Brain microvascular endothelial cell (primary cell): ENCODE measurements around the gene PVALEF.

Experiments
- DNase-seq: peaks from one replicate; pipeline ENCODE4 v3.0.0-alpha.2; 2020
- H3K27ac ChIP-seq: fragments of 250-450 bp; sonication (Bioruptor Pico); 2 replicates; pipeline ENCODE4 v1.5.1; 2020; ENCODE audit warnings: mild to moderate bottlenecking, moderate library complexity
- H3K27me3 ChIP-seq: fragments of 250-450 bp; sonication (Bioruptor Pico); replicated peaks from 2 replicates; pipeline ENCODE4 v1.5.1; 2020; ENCODE audit warnings: mild to moderate bottlenecking
- H3K36me3 ChIP-seq: fragments of 250-450 bp; sonication (Bioruptor Pico); replicated peaks from 2 replicates; pipeline ENCODE4 v1.5.1; 2020; ENCODE audit warnings: mild to moderate bottlenecking
- H3K4me3 ChIP-seq: 2 replicates; pipeline ENCODE4 v1.5.1; 2011; ENCODE audit warnings: low read depth, mild to moderate bottlenecking, control low read depth, low read length, moderate library complexity
- CTCF ChIP-seq: IDR thresholded peaks from 2 replicates; pipeline ENCODE4 v1.5.1; 2011; ENCODE audit warnings: low read depth, mild to moderate bottlenecking, moderate library complexity, low read length, control low read depth, inconsistent platforms; ENCODE audit errors: missing control alignments
- in situ Hi-C: cut with HindIII; loops from 2 replicates; pipeline ENCODE4 v1.10.0; 2017; ENCODE audit warnings: low sequenced_read_pairs, low pct_ligation_motif_present

Gene PVALEF

GRCh38 chr17:81182596-81182995, 17.3 kb downstream of the PVALEF start:
- no peak overlapping the region for H3K27ac ChIP-seq
- H3K4me3 ChIP-seq, result no peak overlapping the region
- no peaks in the 10 kb centered on the region for H3K36me3 ChIP-seq
- in situ Hi-C loops, result no loop called here
- TF ChIP-seq CTCF, result no peak
- DNase-seq, result no peak
- no peaks in the 10 kb centered on the region for H3K27me3 ChIP-seq

- Histone ChIP-seq H3K4me3 (no peak overlapping the region), H3K36me3 (no peaks in the 10 kb centered on the region), H3K27ac (no peak overlapping the region), H3K27me3 (no peaks in the 10 kb centered on the region)
- no peak for TF ChIP-seq CTCF
- in situ Hi-C loops, result no loop called here
- DNase-seq, result no peak
These were observed 18.0 kb downstream of the PVALEF start for GRCh38 chr17:81183316-81183715.

DNA sequence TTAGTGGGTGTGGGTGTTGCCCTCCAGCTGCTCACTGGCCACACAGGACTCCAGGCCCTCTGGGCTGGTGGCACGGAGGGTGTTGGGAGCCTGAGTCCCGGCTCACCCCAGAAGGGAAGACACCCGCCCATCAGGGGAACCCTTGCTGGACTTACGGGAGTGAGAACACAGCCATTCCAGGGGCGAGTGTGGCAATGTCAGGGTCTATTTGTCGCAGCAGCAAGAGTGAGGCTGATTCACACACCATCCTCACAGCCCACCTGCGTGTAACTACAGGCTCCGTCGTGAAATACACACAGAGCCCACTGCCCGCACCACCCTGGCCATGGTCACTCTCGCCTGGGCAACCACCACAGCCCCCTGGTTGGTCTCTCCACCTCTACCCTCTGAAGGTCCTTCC, 18.5 kb downstream of the PVALEF start:
- TF ChIP-seq CTCF, result no peak
- Histone ChIP-seq H3K27me3 (no peaks in the 10 kb centered on the region), H3K36me3 (no peaks in the 10 kb centered on the region), H3K27ac (no peak overlapping the region), H3K4me3 (no peak overlapping the region)
- no peak for DNase-seq
- in situ Hi-C loops, result no loop called here

GRCh38 chr17:81184555-81184954, 19.2 kb downstream of the PVALEF start:
- DNase-seq, result no peak
- H3K4me3 ChIP-seq, result no peak overlapping the region
- H3K36me3 ChIP-seq, result no peaks in the 10 kb centered on the region
- in situ Hi-C loops, result no loop called here
- H3K27me3 ChIP-seq, result no peaks in the 10 kb centered on the region
- no peak overlapping the region for H3K27ac ChIP-seq
- TF ChIP-seq CTCF, result no peak

DNA sequence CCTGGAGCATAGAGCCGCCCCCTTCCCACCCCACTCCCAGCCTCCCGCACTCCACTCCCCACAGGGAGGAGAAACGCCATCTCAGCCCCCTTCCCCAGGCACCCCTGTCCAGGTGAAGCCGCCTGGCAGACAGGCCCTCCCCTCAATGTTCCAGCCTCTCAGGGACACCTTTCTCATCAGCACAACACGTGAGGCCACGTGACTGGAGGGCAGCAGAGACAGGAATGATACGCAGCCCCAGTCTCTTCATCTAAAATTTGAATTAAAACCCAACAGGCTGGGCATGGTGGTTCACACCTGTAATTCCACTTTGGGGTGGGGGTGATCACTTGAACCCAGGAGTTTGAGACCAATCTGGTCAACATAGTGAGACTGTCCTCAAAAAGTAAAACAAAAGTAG, 20.9 kb downstream of the PVALEF start:
- no peak for TF ChIP-seq CTCF
- Histone ChIP-seq H3K27ac (no peak overlapping the region), H3K27me3 (no peaks in the 10 kb centered on the region), H3K4me3 (no peak overlapping the region), H3K36me3 (no peaks in the 10 kb centered on the region)
- in situ Hi-C loops, result loop anchor here (5.0 kb wide), 1 partner anchor 54 kb away; no protein-coding TSS in a partner anchor
- no peak for DNase-seq

DNA sequence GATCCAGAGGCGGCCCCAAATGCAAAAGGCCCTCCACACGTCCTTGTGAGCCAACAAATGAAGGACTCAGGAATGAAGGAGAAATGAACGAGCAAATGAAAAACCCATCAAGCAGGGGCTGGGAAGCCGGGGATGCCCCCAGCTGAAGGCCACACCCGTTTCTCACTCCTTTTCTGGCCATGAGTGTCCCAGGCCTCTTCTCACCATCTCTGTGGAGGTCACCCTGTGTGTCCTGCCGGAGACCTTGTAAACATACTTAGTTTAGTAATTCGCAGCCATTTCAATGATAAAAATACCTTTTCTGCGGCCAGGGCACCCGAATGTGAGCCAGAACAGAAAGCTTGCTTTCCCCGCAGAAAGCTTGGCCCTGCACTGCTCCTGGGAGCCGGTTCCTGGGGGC, 21.8 kb downstream of the PVALEF start:
- in situ Hi-C loops, result loop anchor here (5.0 kb wide), 1 partner anchor 55 kb away; no protein-coding TSS in a partner anchor
- H3K4me3 ChIP-seq, result no peak overlapping the region
- no peaks in the 10 kb centered on the region for H3K27me3 ChIP-seq
- H3K36me3 ChIP-seq, result no peaks in the 10 kb centered on the region
- DNase-seq, result no peak
- no peak for TF ChIP-seq CTCF
- H3K27ac ChIP-seq, result no peak overlapping the region
